Measurements from ENCODE around the gene C4orf33.
"Not testable (repeated sequence)": the region's sequence is repeated elsewhere in the genome, so short reads cannot be mapped to it uniquely, and the experiment has no call there.

C4orf33 gene

DNA sequence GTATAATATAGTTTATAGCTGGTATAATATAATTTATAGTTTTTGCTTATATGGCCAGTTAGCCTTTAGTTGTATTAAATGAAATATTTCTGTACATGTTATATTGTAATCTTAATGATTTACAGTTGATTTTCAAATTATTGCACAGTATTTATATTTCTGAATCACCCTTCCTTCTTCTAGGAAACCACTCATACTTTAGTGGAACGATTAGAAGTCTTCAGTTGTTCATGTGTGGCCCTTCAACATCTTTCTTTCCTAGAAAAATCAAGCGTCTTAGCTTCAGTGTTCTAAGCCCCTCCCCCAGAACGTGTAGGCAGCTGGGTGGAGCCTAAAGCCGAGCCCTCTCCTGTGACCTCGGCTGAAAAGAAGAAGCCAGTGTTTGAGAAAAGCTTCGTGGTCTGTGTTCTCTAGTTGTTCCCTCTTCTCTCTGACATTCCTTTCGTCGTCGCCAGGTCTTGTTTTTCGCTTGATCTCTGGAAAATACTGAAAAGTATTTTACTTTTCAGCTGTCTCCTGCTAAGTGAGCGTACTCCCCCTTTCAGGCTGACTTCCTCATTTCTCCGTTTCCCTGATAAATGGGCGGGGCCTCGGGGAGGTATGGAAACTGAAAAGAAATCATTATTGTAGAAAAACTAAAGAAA lies at the start of gene C4orf33:
Gene C4orf33, plus strand, starts transcription at position 342 of the 644 bp plus-strand sequence. CDS start 6,459 bp downstream, outside the sequence.
- DNase-seq: peak; percentile 47

DNA sequence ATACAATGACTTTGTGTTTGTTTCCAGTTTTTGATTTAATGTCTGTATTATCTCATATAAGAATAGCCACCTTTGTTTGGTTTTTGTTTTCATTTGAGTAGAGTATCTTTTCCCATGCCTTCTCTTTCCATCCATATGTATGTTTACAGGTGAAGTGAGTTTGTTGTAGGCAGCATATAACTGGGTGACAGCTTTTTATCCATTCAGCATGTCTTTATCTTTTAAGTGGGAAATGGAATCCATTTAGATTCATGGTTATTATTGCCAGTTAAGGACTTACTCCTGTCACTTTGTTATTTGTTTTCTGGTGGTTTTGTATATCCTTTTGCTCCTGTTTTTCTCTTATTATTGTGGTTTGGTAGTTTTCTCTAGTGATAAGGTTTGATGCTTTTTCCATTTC lies 36.9 kb upstream of the C4orf33 start:
- DNase-seq: no peak

- DNase-seq: no peak
These were observed 33.4 kb upstream of the C4orf33 start for GRCh38 chr4:129062580-129062979.

DNA sequence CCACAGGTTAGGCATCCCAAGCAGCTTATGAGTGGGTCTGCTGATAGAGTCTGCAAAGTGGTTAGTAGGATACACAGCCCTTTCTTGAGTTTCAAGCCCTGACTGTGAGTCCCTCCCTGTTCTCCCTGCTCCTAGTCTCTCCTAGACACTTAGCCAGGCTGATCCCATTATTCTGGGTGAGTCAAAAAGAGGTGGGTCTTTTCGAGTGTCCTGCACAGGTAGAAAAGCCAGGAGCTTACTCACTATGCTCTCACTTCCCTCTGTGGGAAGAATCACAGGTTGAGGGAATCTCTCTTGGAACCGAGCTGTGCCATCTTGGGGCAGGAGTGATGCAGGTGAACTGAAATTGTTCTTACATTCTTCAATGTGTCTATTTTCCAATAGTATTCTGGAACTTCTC lies 32.3 kb upstream of the C4orf33 start:
- no peak for DNase-seq

- no peak for DNase-seq
These were observed 31.2 kb upstream of the C4orf33 start for GRCh38 chr4:129064717-129065116.

DNA sequence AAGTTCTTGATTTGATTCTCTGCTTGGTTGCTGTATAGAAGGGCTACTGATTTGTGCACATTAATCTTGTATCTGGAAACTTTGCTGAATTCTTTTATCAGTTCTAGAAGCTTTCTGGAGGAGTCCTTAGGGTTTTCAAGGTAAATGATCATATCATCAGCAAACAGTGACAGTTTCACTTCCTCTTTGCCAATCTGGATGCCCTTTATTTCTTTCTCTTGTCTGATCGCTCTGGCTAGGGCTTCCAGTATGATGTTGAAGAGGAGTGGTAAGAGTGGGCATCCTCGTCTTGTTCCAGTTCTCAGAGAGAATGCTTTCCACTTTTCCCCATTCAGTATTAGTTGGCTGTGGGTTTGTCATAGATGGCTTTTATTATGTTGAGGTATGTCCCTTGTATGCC lies 26.4 kb upstream of the C4orf33 start:
- DNase-seq: not testable (repeated sequence)

DNA sequence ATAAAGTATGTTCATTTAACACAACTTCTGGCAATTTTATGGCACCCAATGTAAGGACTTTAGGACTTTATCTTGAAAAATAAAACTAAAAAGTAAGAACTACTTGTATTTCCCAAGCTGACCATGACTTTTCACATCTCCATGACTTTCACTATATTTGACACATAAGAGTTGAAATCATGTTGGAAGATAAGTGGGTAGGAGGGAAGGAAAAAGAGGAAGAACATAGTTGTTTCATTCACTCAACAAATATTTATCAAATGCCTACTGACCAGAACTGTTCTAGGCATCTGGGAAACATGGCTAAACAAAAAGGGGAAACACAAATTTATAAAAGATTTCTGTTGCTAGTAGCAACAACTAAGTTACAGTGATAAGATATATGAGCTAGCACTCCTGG lies 18.6 kb upstream of the C4orf33 start:
- no peak for DNase-seq

DNA sequence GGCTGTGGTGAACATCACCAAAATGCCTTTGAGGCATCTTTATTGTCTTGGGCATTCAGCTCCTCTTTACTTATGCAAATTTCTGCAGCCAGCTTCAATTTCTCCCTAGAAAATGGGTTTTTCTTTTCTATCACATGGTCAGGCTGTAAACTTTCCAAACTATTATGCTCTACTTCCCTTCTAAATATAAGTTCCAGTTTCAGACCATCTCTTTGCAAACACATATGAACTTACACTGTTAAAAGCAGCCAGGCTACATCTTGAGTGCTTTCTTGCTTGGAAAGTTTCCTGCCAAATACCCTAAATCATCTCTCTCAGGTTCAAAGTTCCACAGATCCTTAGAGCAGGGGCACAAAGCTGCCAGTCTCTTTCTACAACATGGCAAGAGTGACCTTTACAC lies 15.8 kb upstream of the C4orf33 start:
- no peak for DNase-seq

DNA sequence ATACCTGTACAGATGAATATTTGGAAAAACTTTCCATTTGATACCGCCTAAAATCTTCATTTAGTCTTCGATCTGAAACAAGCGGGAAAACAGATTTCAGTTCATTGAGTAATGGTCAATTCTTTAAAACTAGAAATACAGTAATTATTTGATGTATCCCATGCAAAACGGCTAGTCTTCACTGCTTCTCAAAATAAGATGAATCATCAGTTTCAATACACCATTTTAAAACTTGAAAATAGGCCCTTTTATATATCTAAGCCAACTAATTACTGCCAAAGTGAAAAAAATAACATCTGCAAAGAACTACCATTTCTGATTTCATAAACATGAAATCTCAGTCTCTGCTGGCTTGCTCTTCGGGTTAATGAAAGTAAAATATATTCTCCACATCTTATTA lies 13.7 kb upstream of the C4orf33 start:
- DNase-seq: no peak

- DNase-seq: no peak
These were observed 10.5 kb upstream of the C4orf33 start for GRCh38 chr4:129085472-129085871.

- no peak for DNase-seq
These were observed 8.4 kb upstream of the C4orf33 start for GRCh38 chr4:129087516-129087915.

- DNase-seq: no peak
These were observed 3.2 kb upstream of the C4orf33 start for GRCh38 chr4:129092631-129093190.

GRCh38 chr4:129093191-129093920 lies 2.6 kb upstream of the C4orf33 start, which contains the start of gene SCLT1:
TSS of gene SCLT1 (minus strand) at chr4:129093539. CDS start at chr4:129093103, 436 bp downstream.
- DNase-seq: peak; percentile 95

DNA sequence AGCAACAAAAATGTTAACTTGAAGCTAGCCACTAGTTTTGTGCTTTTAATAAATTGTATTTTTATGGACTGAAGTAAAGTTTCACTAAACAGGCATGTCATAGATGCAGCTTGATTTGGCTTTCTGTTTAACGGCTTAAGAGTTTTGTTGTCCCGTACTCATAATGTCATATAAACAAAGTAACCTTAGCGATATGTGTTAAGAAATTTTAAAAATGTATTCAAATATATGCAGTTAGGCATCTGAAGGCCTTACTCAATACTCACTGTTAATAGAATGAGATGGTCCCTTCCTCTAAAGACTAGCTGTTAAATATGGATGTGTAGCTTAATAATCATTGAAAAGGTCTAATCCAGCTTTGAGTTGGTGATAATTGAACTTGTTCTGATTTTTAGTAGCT lies 1.6 kb upstream of the C4orf33 start:
- DNase-seq: no peak

DNA sequence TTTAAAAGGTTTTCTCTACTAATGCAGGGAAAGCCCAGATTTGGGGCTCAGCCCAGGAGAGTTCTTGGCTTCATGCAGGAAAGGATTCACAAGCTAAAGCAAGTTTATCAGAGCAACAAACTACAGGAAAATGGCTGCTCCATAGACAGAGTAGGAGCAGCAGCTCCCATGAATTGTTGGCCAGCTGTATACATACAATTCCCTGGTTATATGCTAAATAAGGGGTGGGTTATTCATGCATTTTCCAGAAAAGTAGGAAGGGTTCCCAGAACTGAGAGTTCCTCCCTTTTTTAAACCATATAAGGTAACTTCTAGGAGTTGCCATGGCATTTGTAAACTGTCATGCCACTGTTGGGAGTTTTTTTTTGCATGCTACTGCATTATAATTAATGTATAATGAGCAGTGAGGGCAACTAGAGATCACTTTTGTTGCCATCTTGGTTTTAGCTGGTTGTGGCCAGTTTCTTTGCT lies 2.6 kb downstream of the C4orf33 start:
- DNase-seq: no peak

DNA sequence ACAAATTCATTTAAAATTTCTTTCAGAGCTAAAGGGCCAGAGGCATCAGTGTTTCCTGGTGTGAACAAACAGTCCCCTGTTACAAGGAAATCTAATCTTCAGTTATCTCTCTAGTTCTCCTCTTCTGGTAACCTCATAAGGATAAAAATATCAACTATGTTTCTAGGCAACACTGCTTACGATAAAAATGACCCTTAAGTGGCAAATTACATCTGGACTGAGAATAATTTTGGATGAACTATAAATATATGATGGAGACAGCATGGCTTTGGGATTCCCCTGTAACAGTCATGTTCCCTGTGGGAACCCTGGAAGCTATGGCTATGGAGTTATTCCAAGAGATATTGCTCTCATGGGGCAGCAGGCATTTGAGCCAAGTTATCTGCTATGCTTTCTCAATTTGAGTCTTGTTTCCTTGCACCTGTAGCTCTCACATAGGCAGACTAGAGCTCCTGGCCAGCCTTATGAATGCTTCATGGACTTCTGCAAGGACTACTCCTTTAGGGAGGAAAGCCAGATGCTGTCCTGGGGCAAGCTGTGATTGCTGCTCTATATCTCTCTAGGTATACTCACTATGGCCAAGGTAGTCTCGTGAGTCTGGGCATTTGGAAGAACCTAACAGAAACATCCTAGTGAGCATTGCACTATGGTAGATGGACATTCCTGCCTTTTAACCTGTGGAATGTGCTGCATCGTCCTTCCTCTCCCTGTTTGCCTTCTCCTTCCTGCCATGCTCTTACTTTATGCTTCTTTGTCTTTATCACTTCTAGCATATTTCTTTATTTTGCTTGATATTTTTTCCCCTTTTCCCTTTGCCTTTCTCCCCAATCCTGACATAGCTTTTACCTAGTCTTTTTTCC lies 14.2 kb downstream of the C4orf33 start:
- no peak for DNase-seq

- DNase-seq: no peak
These were observed 15.0 kb downstream of the C4orf33 start for GRCh38 chr4:129110931-129111330.

GRCh38 chr4:129111919-129112318 lies 16.0 kb downstream of the C4orf33 start:
- DNase-seq: no peak

DNA sequence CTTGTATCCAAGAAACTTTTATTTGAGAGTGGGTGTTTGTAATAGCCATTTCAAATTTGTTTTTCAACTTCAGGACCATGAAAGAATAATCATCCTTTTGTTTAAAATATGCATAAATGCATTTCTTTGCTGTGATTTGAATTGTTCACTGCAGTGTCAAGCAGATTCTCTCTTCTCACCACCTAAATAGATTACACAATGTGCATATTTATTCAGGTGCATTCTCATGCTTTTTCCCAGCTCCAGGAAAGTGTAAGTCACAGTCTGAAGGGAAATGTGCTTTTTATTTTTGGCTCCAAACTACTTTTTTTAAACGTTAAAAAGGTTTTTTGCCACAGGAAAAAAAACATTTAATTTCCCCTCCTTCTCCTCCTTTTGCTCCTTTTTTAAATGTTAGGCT lies 17.5 kb downstream of the C4orf33 start:
- DNase-seq: no peak

DNA sequence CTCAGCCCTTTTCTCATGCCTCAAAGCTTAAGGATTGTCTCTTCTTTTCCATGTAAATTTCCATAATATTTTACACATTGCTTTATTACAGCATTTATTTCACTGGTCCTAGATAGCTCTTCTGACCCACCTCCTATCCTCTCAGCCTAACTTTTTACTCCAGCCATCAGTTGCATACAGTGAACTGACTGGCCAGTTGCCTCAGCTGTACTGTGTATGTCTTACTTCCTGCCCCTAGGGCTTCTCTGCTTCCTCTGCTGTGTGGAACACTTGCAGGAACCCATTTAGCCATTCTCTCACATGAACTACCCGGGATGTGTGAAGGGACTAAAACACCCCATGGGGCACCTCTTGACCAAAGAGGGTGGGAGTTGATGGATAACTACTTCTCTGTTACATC lies 18.0 kb downstream of the C4orf33 start:
- no peak for DNase-seq

DNA sequence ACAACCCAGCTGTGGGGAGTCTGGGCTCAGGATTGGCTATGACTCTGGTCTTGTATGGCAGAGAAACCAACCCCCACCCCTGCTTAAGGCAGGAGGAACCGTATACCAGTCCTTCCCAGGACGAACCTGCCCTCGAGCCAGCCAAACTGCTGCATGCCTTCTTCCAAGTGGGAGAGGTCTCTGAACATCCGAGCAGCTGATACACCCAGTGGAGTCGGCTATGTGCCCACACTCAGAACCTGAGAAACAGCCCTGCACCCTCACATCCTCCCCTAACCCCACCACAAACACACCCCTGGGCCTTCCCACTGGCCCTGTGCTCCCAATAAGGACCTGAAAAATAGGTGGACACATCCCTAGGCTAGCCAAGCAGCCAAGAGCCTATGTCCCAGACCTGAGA lies 21.8 kb downstream of the C4orf33 start:
- no peak for DNase-seq

GRCh38 chr4:129126614-129127013 lies 30.7 kb downstream of the C4orf33 start:
- DNase-seq: not testable (repeated sequence)

- DNase-seq: no peak
These were observed 33.2 kb downstream of the C4orf33 start for GRCh38 chr4:129129143-129129542.

All from NCI-H2029 treated with DMSO at 0.1 percent for 48 hours (cell line).